ENCODE measurements around the gene SDSL.
A peak's percentile ranks its signal among the peaks of the same experiment; 100 is the strongest.

SDSL gene

GRCh38 chr12:113452458-113452857 lies 30.3 kb downstream of the SDSL start:
- no peak for DNase-seq

GRCh38 chr12:113453330-113453729 lies 31.1 kb downstream of the SDSL start:
- DNase-seq = no peak

GRCh38 chr12:113456199-113456598 lies 34.0 kb downstream of the SDSL start:
- no peak for DNase-seq

- no peak for DNase-seq
Observed at GRCh38 chr12:113456761-113457160, 34.6 kb downstream of the SDSL start.

- DNase-seq = no peak
Observed at GRCh38 chr12:113457185-113457584, 35.0 kb downstream of the SDSL start.

GRCh38 chr12:113457710-113458109 lies 35.5 kb downstream of the SDSL start:
- no peak for DNase-seq

GRCh38 chr12:113459981-113460380 lies 37.8 kb downstream of the SDSL start:
- DNase-seq = no peak

GRCh38 chr12:113461666-113462065 lies 39.5 kb downstream of the SDSL start:
- peak; percentile 58 for DNase-seq

- DNase-seq = peak; percentile 73
Observed at GRCh38 chr12:113462117-113462774, 40.1 kb downstream of the SDSL start.

- no peak for DNase-seq
Observed at GRCh38 chr12:113462998-113463745, 41.0 kb downstream of the SDSL start.

- no peak for DNase-seq
Observed at GRCh38 chr12:113463746-113464451, 41.7 kb downstream of the SDSL start.

- DNase-seq = no peak
Observed at GRCh38 chr12:113464452-113464775, 42.2 kb downstream of the SDSL start.

GRCh38 chr12:113464852-113465719 lies 42.9 kb downstream of the SDSL start:
- DNase-seq = no peak

GRCh38 chr12:113465808-113466453 lies 43.8 kb downstream of the SDSL start:
- no peak for DNase-seq

GRCh38 chr12:113466454-113467141 lies 44.4 kb downstream of the SDSL start:
- DNase-seq = no peak

- DNase-seq = no peak
Observed at GRCh38 chr12:113467142-113467501, 44.9 kb downstream of the SDSL start.

- DNase-seq = no peak
Observed at GRCh38 chr12:113467502-113468364, 45.6 kb downstream of the SDSL start.

GRCh38 chr12:113468365-113469223 lies 46.4 kb downstream of the SDSL start:
- no peak for DNase-seq

GRCh38 chr12:113469224-113469948 lies 47.2 kb downstream of the SDSL start:
- DNase-seq = no peak

All from hematopoietic multipotent progenitor cell treated with erythropoietin and hydrocortisone succinate and interleukin-3 and kit ligand, for 8 days (in vitro differentiated cells).